Endothelial cell (in vitro differentiated cells): ENCODE measurements around the gene PLK5. TPM values are rescaled to one million over a fixed set of nuclear protein-coding genes. Genes with fewer than 3 reads are reported as not detected.
"Not testable (repeated sequence)": the region's sequence is repeated elsewhere in the genome, so short reads cannot be mapped to it uniquely, and the experiment has no call there.

Experiments
- DNase-seq: peaks from one replicate; pipeline ENCODE4 v3.0.0; 2021; ENCODE audit warnings: low spot score
- H3K27ac Mint-ChIP-seq: one replicate; pipeline ENCODE4 v1.8.0; 2021; ENCODE audit warnings: mixed read lengths, inconsistent platforms; ENCODE audit not compliant: unreplicated experiment
- H3K27me3 Mint-ChIP-seq: one replicate; pipeline ENCODE4 v1.8.0; 2021; ENCODE audit warnings: mild to moderate bottlenecking, moderate library complexity, mixed read lengths, inconsistent platforms; ENCODE audit not compliant: unreplicated experiment
- H3K36me3 Mint-ChIP-seq: one replicate; pipeline ENCODE4 v1.8.0; 2021; ENCODE audit warnings: mild to moderate bottlenecking, low read depth, mixed read lengths, inconsistent platforms; ENCODE audit not compliant: unreplicated experiment
- H3K4me1 Mint-ChIP-seq: one replicate; pipeline ENCODE4 v1.8.0; 2021; ENCODE audit warnings: mild to moderate bottlenecking, mixed read lengths, inconsistent platforms; ENCODE audit not compliant: unreplicated experiment
- H3K4me3 Mint-ChIP-seq: one replicate; pipeline ENCODE4 v1.8.0; 2021; ENCODE audit warnings: mild to moderate bottlenecking, mixed read lengths, inconsistent platforms; ENCODE audit not compliant: unreplicated experiment
- H3K9me3 Mint-ChIP-seq: one replicate; pipeline ENCODE4 v1.8.0; 2021; ENCODE audit warnings: mixed read lengths, inconsistent platforms; ENCODE audit not compliant: unreplicated experiment
- CTCF ChIP-seq: fragments of 200-600 bp; sonication (generic); IDR thresholded peaks from one replicate; pipeline ENCODE4 v1.5.0; 2021; ENCODE audit warnings: antibody characterized with exemption; ENCODE audit not compliant: unreplicated experiment
- long read RNA-seq: library from polyadenylated mRNA; unstranded; transcript quantifications from one replicate; pipeline ENCODE4 v2.0.0, GENCODE V29; 2020; ENCODE audit not compliant: unreplicated experiment
- total RNA-seq: library from RNA; stranded (reverse); fragmentation: NEBNext Ultra II Directional; extraction: Animal tissue kit (Norgen Biotek cat#: 25700); gene quantifications from one replicate; pipeline ENCODE4 v1.2.1, GENCODE V29; 2021; ENCODE audit not compliant: unreplicated experiment

Gene PLK5
- total RNA-seq, result 1.1 TPM
- long read RNA-seq, result 0 reads

GRCh38 chr19:1523412-1524286 lies at the start of gene PLK5:
TSS of gene PLK5 (plus strand) at chr19:1524077. CDS start at chr19:1526997, 2,920 bp downstream.
- peak within 1 kb of the TSS; percentile 33 for H3K27ac Mint-ChIP-seq
- H3K36me3 Mint-ChIP-seq, result peaks cover 7% of the 10 kb centered on the region
- DNase-seq, result no peak
- H3K27me3 Mint-ChIP-seq, result peaks cover 19% of the 10 kb centered on the region
- H3K4me1 Mint-ChIP-seq, result peaks cover 6% of the 10 kb centered on the region
- no peaks in the 10 kb centered on the region for H3K9me3 Mint-ChIP-seq
- TF ChIP-seq CTCF, result no peak
- peak within 1 kb of the TSS; percentile 80 for H3K4me3 Mint-ChIP-seq

- Mint-ChIP-seq H3K27me3 (peaks cover 12% of the 10 kb centered on the region), H3K4me1 (no peaks in the 10 kb centered on the region), H3K27ac (no peak overlapping the region), H3K4me3 (no peak overlapping the region), H3K36me3 (peaks cover 9% of the 10 kb centered on the region), H3K9me3 (no peaks in the 10 kb centered on the region)
- DNase-seq, result no peak
- TF ChIP-seq CTCF, result no peak
These were observed 49.0 kb upstream of the PLK5 start for GRCh38 chr19:1474765-1475351.

GRCh38 chr19:1475751-1476437 lies 48.0 kb upstream of the PLK5 start:
- Mint-ChIP-seq H3K9me3 (no peaks in the 10 kb centered on the region), H3K27me3 (peaks cover 11% of the 10 kb centered on the region), H3K27ac (no peak overlapping the region), H3K4me3 (no peak overlapping the region), H3K4me1 (peaks cover 7% of the 10 kb centered on the region), H3K36me3 (peaks cover 14% of the 10 kb centered on the region)
- no peak for DNase-seq
- no peak for TF ChIP-seq CTCF

- H3K9me3 Mint-ChIP-seq, H3K4me1 Mint-ChIP-seq, DNase-seq, H3K27ac Mint-ChIP-seq, H3K27me3 Mint-ChIP-seq: not testable (repeated sequence)
- H3K4me3 Mint-ChIP-seq, result peak overlapping the region; percentile 76
- H3K36me3 Mint-ChIP-seq, result peaks cover 14% of the 10 kb centered on the region
These were observed 46.8 kb upstream of the PLK5 start for GRCh38 chr19:1477056-1477455.

- Mint-ChIP-seq H3K4me3 (peak within 1 kb of the TSS; percentile 97), H3K27ac (peak within 1 kb of the TSS; percentile 90), H3K27me3 (peaks cover 3% of the 10 kb centered on the region), H3K36me3 (peaks cover 10% of the 10 kb centered on the region), H3K9me3 (no peaks in the 10 kb centered on the region), H3K4me1 (peaks cover 8% of the 10 kb centered on the region)
- DNase-seq, result peak; percentile 89
- no peak for TF ChIP-seq CTCF
These were observed 44.8 kb upstream of the PLK5 start, which contains the start of gene C19orf25 for GRCh38 chr19:1478934-1479707. TSS of gene C19orf25 (minus strand) at chr19:1479215. CDS start at chr19:1478903, 312 bp downstream.
